HG03558 (cell line): ENCODE measurements around the gene OR8B8.
"Not testable (repeated sequence)": the region's sequence is repeated elsewhere in the genome, so short reads cannot be mapped to it uniquely, and the experiment has no call there.

ENCODE experiments used
- ATAC-seq: cut with Tn5 transposase; IDR thresholded peaks from one replicate; pipeline ENCODE4 v1.9.1; 2021; ENCODE audit warnings: moderate number of reproducible peaks; ENCODE audit not compliant: unreplicated experiment; ENCODE audit errors: extremely low read depth

OR8B8 gene

DNA sequence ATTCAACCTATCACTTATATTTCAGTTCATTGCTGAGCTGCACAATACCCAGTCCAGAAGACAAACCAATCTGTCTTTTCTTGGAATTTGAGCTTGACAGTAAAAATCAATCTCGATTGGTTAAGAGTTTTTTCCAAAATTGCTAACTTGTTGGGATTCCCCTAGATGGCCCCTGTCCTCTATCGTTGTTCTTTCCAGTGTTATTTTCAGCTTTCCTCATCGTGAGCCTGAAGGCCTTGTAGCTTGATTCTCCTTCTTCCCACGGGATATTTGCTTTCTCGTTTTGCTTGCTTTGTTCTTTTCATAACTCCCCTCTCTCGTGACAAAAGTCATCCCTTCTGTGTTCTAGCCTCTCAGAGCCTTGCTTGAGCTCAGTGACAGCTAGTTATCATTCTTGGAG, 3.1 kb downstream of the OR8B8 start:
- no peak for ATAC-seq

DNA sequence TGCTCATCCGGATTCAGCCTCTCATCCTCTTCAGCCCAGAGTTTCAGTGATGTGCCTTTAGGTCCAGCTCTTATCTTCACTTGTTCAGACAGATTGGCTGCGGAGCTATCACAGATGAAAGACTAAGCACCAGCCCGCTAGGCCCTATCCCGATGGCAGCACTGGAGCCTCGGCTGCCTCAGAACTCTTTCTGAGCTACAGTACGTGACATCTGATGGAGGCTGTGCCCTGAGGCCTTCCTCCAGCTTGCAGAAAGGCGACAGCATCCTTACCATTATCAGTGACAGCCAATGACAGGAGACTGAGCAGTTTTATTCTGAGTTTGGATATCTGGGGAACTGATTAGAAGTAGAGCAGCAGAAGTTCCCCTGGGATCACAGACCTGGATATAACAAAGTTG, 4.0 kb downstream of the OR8B8 start:
- ATAC-seq, result no peak

DNA sequence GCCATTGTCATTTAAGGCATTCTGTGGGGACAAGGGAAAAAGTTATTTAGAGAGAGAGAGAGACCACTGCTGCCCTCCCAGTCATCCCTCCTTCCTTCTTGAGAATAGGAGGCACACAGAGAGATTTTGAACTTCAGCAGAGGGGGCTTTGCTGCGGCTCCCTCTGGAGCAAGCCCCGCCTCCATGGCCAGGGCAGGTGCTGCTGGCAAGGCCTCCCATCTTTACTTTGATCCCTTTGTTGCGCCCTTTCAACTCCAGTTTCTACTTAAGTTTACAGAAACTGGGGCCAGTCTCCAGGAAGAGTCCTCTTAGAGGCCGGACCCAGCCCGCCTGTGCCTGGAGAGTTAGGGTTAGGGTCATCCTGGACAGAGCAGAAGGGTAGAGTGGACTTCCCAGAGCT, 4.4 kb downstream of the OR8B8 start:
- no peak for ATAC-seq

DNA sequence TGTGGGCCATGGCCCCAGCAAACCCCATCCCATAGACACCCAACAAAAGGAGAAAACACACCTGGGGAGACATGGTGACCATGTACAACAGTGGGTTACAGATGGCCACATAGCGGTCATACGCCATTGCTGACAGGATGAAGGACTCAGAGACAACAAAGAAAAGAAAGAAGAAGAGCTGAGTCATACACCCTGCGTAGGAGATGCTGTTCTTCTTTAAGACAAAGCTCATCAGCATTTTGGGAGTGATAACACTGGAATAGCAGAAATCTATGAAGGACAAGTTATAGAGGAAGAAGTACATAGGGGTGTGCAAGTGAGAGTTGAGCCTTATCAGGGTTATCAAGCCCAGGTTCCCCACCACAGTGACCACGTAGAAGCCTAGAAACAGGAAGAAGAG, 4.9 kb downstream of the OR8B8 start:
- no peak for ATAC-seq

DNA sequence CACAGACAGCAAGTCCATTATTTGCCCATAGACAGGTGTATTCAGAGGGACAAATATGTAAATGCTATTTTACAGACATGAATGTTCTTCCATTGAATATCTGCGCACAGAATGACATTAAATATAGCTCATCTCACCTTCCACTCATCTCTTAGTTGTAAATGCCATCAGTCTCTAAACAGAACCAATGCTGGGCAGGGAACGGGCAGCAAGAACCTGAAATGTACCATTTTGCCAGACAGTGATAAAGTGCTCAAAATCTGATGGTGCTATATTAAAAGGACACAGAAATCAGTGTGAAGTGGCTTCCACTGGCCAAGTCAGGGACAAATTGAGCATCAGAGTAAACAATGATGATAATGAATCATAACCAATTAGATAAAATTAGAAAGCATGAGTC, 10.8 kb downstream of the OR8B8 start:
- ATAC-seq, result no peak

DNA sequence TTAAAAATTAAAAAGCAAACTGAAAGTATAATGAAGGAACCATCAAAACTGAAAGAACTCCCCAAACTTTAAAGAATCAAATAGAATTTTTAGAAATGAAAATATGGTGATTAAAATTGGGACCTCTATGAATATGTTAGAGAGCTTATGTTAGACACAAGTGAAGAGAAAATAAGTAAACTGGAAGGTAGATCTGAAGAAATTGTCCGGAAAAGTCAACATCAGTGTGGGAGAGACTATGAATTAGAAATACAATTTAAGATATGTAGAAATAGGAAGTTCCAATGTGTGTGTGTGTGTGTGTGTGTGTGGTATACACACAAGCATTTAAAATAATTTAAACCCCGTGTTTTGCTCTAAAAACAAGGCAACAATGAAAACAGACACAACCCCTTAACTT, 15.9 kb downstream of the OR8B8 start:
- no peak for ATAC-seq

DNA sequence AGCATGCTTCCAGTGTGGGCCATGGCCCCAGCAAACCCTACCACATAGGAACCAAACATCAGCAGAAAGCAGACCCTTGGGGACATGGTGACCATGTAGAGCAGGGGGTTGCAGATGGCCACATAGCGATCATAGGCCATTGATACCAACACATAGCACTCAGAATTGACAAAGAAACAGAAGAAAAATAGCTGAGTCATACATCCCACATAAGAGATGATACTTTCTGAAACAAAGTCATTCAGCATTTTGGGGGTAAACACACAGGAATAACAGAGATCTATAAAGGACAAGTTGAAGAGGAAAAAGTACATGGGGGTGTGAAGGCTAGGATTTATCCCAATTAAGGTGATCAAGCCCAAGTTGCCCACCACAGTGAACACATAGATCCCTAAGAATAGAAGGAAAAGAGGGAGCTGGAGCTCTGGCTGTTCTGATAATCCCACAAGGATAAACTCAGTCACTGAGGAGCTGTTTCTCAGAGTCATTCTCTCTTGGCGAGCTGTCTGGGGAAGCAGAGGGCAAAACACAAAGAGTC, 21.0 kb downstream of the OR8B8 start, which contains the start of gene OR8B4:
Gene OR8B4 (minus strand): TSS at position 488 of the 538 bp plus-strand sequence. CDS start 0 bp downstream, at position 488.
- no peak for ATAC-seq

DNA sequence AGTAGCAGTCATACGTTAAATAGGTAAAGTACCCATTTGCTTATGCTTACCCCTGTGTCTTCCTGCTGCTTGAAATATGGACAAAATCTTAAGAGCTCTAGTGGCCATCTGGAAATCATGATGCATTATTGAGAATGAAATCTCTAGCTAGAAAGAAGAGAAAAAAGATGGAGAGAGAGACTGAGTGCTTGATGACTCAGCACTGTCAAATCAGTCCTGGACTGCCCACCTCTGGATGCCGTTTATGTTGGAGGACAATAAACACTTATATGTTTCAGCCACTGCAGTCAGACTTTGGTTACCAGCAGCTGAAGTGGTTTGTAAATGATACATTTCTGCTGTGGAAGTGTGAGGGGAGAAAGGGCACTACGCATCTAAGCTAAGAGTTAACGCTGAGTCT, 24.5 kb downstream of the OR8B8 start:
- no peak for ATAC-seq

DNA sequence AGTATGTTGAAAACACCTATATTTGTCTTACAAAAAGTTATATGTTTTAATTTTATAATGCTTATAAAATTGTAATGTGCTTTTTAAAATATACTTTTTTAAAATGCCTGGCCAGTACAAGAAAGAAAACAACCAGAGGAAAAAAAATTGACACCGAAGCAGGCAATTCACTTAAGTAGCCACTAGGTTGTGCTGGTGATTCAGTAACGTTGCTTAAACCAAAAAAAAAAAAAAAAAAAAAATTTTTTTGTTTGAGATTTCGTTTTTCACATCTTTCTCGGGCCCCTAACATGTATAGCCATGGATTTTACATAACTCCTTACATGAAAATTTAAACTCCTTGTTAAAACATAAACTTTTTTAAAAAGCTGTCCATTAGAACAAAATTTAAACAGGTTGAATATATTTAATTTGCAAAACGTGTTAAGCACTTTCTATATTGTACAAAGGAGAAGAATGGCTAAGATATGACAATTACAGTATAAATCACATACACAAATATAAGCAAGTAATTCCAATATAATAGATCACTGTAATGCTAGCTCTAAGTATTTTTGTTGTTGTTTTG, 30.1 kb downstream of the OR8B8 start:
- ATAC-seq, result no peak

DNA sequence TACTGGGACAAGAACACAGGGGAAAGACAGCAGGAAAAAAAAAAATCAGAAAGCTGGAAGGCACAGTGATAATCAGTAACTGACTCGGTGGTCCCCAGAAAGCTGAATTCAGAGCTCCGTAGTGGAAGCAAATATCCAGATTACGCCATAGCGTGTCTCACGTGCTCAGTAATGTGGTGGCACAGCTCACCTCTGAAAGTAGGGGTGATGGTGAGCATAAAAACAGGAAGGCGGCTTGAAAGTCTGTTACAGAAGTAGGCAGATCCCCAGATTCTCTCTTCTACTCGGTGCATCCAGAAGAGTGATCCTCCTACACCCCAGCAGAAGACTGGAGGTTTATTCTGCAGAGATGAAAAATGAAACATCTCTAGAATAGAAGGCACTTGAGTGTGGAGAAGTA, 35.6 kb downstream of the OR8B8 start:
- ATAC-seq, result no peak

DNA sequence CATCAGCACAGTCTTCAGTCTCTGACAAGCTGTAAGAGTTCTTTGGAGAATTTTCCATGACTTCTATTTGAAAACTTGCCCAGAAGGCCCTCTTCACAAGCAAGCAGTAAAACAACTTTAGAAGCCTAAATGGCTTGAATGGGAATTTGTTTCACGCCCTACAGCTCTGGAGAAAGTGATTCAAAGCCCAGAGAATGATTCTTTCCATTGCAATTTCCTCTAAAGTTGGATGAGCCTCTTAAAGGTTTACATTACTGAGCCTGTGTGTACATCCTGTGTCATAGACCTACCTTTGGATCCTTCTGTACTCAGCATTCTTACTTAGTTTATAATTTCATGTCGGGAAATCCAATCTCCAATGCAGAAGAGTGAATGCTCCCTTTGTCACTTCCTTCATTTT, 39.9 kb downstream of the OR8B8 start:
- ATAC-seq, result no peak

DNA sequence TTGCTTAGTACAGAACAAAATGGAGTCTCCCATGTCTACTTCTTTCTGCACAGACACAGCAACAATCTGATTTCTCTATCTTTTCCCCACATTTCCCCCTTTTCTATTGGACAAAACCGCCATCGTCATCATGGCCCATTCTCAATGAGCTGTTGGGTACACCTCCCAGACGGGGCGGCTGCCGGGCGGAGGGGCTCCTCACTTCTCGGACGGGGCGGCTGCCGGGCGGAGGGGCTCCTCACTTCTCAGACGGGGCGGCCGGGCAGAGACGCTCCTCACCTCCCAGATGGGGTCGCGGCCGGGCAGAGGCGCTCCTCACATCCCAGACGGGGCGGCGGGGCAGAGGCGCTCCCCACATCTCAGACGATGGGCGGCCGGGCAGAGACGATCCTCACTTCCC, 42.3 kb downstream of the OR8B8 start:
- not testable (repeated sequence) for ATAC-seq

DNA sequence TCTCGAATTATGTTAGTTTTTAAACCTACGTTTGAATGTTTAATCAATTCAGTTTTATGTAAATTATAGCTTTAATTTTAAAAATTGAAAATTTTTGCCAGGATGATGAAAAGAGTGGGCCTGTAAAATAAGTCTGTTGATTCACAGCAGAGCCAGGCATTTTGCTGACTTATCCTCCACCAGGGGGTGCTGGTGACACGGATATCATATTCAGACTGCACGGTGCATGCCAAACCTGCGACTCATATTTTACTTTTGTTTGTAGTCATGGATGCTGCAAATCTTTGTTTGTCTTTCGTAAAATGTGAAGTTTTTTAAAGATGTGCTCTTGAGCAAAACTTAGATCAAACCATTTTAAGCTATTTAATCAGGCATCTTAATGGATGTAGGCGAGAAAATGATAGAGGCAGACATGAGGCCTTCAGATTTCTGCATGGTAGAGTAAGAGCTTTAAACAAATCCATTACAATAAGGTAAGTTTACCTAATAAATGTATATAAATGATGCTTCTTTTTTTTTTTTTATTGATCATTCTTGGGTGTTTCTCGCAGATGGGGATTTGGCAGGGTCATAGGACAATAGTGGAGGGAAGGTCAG, 43.1 kb downstream of the OR8B8 start:
- ATAC-seq, result no peak

DNA sequence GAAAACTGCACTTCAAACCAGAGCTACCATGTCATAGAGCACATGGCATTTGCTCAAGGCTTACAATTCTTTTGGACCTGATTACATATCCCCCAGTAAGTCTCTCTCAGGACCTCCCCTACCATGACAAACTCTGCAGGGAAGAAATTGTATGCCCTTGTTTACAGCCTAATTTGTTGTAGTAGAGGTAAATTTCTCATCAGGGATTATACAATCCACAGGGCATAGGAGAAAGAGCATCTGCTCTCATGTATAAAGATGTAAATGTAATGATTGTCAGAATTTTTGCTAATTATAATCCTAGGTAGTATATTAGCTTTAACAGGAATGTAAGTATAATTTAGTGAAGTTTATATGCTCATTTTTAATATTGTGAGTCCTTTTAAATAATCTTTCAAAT, 46.6 kb downstream of the OR8B8 start, which contains the start of gene OR8B3:
Gene OR8B3 (minus strand): TSS at position 101 of the 400 bp plus-strand sequence. CDS start 1,673 bp downstream, outside the sequence.
- ATAC-seq, result no peak

DNA sequence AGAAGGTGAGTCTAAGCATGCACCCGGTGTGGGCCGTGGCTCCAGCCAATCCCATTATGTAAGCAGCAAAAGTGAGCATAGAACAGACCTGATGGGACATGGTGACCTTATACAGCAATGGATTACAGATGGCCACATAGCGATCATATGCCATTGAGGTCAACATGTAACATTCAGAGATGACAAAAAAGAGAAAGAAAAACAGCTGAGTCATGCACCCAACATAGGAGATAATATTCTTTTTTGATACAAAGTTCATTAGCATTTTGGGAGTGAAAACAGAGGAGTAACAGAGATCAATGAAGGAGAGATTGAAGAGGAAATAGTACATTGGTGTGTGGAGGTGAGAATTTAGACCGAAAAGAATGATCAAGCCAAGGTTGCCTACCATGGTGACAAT, 48.6 kb downstream of the OR8B8 start:
- ATAC-seq, result not testable (repeated sequence)

DNA sequence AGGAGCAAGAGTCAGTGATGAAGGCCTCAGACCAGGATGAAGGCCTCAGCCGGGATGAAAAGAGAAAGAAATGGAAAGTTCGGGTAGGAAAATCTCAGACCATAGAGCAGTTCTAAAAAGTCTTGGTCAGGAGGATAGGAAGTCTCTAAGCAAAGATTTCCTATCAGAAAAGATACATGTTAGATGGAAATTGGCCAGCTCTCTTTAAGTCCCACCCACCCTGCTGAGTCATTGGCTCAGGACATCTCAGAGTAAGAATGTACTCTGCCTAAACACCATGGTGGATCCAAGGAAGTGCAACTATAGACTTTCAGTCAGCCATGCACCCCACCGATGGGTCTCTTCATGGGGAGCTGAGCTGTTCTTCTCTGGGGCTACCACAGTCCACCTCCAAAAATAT, 51.1 kb downstream of the OR8B8 start:
- no peak for ATAC-seq
